Measurements from ENCODE around the gene SLC22A23. TPM values are rescaled to one million over a fixed set of nuclear protein-coding genes. Genes with fewer than 3 reads are reported as not detected.

Gene SLC22A23
- total and polyA plus RNA-seq, 2 donors (not counting 1 experiment from before 2014, with no cell fraction given), result 0.18 to 1.4 TPM

GRCh38 chr6:3304500-3305215, 152.2 kb downstream of the SLC22A23 start:
- no peaks in the 10 kb centered on the region for H3K4me1 Mint-ChIP-seq

More at GRCh38 chr6:3304500-3305215, 152.2 kb downstream of the SLC22A23 start:
- Histone ChIP-seq H3K79me2 (ENCODE audit: control insufficient read depth, insufficient read depth, low read length) (no peaks in the 10 kb centered on the region), H3K9ac (ENCODE audit: low read length) (no peak overlapping the region), H3K27ac (ENCODE audit: low read length in 2 of 2) (no peak overlapping the region), H3K4me1 (ENCODE audit: control insufficient read depth in 2 of 2, insufficient read depth in 2 of 2, low read length in 2 of 2) (no peaks in the 10 kb centered on the region), H2AFZ (ENCODE audit: insufficient read depth, low read depth, low read length, poor library complexity, severe bottlenecking) (no peak overlapping the region), H3K36me3 (replicated peaks in 1 of 2; ENCODE audit: control extremely low read depth in 1 of 2, control insufficient read depth in 1 of 2, extremely low read depth in 1 of 2, insufficient read depth in 2 of 2, low read length in 1 of 2) (no peaks in the 10 kb centered on the region), H4K20me1 (ENCODE audit: control insufficient read depth, insufficient read depth, low read length, poor library complexity, severe bottlenecking) (no peaks in the 10 kb centered on the region), H3K4me2 (replicated peaks; ENCODE audit: low read depth, low read length, poor library complexity, severe bottlenecking) (no peak overlapping the region), H3K9me3 (ENCODE audit: control extremely low read depth in 1 of 3, control insufficient read depth in 2 of 3, insufficient read depth in 1 of 3, low read length in 2 of 3) (peaks cover 0 to 15% (median 0%) of the 10 kb centered on the region in 3 donors), H3K27me3 (replicated peaks in 1 of 4; ENCODE audit: control extremely low read depth in 1 of 4, control insufficient read depth in 3 of 4, insufficient read depth in 4 of 4, low read length in 3 of 4) (peaks cover 0 to 14% (median 0%) of the 10 kb centered on the region in 4 experiments), H3K4me3 (ENCODE audit: control extremely low read depth in 1 of 5, extremely low read depth in 1 of 5, insufficient read depth in 1 of 5, low read depth in 2 of 5, low read length in 4 of 5) (no peak overlapping the region)
- 87% methylated on average over 11 of the region's 16 CpGs for WGBS (ENCODE audit: insufficient coverage)
- Mint-ChIP-seq H3K27me3 (peaks cover 48% of the 10 kb centered on the region), H3K9me3 (ENCODE audit: insufficient read depth) (peaks cover 5% of the 10 kb centered on the region), H3K27ac (no peak overlapping the region), H3K4me3 (no peak overlapping the region)
- intact Hi-C loops (cut with micrococcal nuclease), result no loop called here
- no peak for DNase-seq
- no peak for TF ChIP-seq EZH2 (IDR thresholded peaks at IDR 0.05; ENCODE audit: borderline replicate concordance, insufficient read depth, low read depth, low read length, poor library complexity, severe bottlenecking)
- no peak for TF ChIP-seq CTCF (IDR thresholded peaks at IDR 0.05)
- ATAC-seq (ENCODE audit: low read depth), result no peak
- CTCF ChIA-PET, result no interaction called here
- POLR2A ChIA-PET, result no interaction called here
